ENCODE measurements around the gene FETUB. TPM values are rescaled to one million over a fixed set of nuclear protein-coding genes. Genes with fewer than 3 reads are reported as not detected.
"Not testable (repeated sequence)": the region's sequence is repeated elsewhere in the genome, so short reads cannot be mapped to it uniquely, and the experiment has no call there.

Gene FETUB
- total RNA-seq, 4 donors from 2014 or later = not detected

GRCh38 chr3:186671051-186671450 is 30.9 kb downstream of the FETUB start:
- TF ChIP-seq POLR2A (IDR thresholded peaks at IDR 0.05) = no peak
- TF ChIP-seq, protein P1, sequence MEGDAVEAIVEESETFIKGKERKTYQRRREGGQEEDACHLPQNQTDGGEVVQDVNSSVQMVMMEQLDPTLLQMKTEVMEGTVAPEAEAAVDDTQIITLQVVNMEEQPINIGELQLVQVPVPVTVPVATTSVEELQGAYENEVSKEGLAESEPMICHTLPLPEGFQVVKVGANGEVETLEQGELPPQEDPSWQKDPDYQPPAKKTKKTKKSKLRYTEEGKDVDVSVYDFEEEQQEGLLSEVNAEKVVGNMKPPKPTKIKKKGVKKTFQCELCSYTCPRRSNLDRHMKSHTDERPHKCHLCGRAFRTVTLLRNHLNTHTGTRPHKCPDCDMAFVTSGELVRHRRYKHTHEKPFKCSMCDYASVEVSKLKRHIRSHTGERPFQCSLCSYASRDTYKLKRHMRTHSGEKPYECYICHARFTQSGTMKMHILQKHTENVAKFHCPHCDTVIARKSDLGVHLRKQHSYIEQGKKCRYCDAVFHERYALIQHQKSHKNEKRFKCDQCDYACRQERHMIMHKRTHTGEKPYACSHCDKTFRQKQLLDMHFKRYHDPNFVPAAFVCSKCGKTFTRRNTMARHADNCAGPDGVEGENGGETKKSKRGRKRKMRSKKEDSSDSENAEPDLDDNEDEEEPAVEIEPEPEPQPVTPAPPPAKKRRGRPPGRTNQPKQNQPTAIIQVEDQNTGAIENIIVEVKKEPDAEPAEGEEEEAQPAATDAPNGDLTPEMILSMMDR (IDR thresholded peaks at IDR 0.05) = no peak
- no peak for DNase-seq
- no peaks in the 10 kb centered on the region for H3K36me3 ChIP-seq
- H3K9me3 ChIP-seq = no peaks in the 10 kb centered on the region
- no peaks in the 10 kb centered on the region for H3K4me1 ChIP-seq
- H3K27ac ChIP-seq = no peak overlapping the region
- no peak overlapping the region for H3K4me3 ChIP-seq
- H3K27me3 ChIP-seq = no peaks in the 10 kb centered on the region

- DNase-seq = no peak
- no peak overlapping the region for H3K27ac ChIP-seq
- no peaks in the 10 kb centered on the region for H3K9me3 ChIP-seq
- H3K27me3 ChIP-seq = no peaks in the 10 kb centered on the region
- H3K4me1 ChIP-seq = no peaks in the 10 kb centered on the region
- no peak for TF ChIP-seq POLR2A (IDR thresholded peaks at IDR 0.05)
- TF ChIP-seq, protein P1 (IDR thresholded peaks at IDR 0.05) = no peak
- no peak overlapping the region for H3K4me3 ChIP-seq
- no peaks in the 10 kb centered on the region for H3K36me3 ChIP-seq
Measured at GRCh38 chr3:186678604-186679003, 38.4 kb downstream of the FETUB start.

DNA sequence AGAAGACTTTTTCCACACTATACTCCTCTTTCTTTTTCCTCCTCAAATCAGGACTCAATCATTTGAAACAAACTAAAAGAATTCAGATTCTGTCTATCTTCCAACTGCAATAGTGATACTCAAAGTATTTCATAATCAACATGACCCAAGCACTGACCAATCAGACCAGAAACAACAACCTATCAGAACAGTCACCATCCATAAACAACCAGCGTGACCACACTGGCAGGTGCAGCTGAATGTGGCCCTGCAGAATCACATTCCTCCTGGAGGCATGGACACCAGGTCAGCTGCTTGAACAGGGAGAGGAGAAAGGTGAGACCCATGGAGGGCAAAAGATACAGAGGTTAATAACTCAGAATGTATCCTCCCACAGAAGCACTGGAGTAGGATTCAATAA is 39.0 kb downstream of the FETUB start:
- Histone ChIP-seq H3K9me3 (no peaks in the 10 kb centered on the region), H3K27ac (no peak overlapping the region), H3K27me3 (no peaks in the 10 kb centered on the region), H3K4me3 (no peak overlapping the region), H3K4me1 (no peaks in the 10 kb centered on the region), H3K36me3 (no peaks in the 10 kb centered on the region)
- TF ChIP-seq POLR2A (IDR thresholded peaks at IDR 0.05) = no peak
- TF ChIP-seq, protein P1 (IDR thresholded peaks at IDR 0.05) = no peak
- no peak for DNase-seq

GRCh38 chr3:186680869-186681268 is 40.7 kb downstream of the FETUB start:
- Histone ChIP-seq H3K27me3 (no peaks in the 10 kb centered on the region), H3K36me3 (no peaks in the 10 kb centered on the region), H3K4me3 (no peak overlapping the region), H3K4me1 (no peaks in the 10 kb centered on the region), H3K9me3 (peaks cover 0 to 6% (median 0%) of the 10 kb centered on the region in 4 donors), H3K27ac (no peak overlapping the region)
- DNase-seq = no peak
- TF ChIP-seq POLR2A (IDR thresholded peaks at IDR 0.05) = no peak
- TF ChIP-seq, protein P1 (IDR thresholded peaks at IDR 0.05) = no peak

GRCh38 chr3:186682812-186683211 is 42.6 kb downstream of the FETUB start:
- H3K4me3 ChIP-seq = no peak overlapping the region
- no peak for DNase-seq
- no peaks in the 10 kb centered on the region for H3K4me1 ChIP-seq
- H3K27ac ChIP-seq = no peak overlapping the region
- TF ChIP-seq, protein P1 (IDR thresholded peaks at IDR 0.05) = no peak
- no peak for TF ChIP-seq POLR2A (IDR thresholded peaks at IDR 0.05)
- H3K9me3 ChIP-seq = peaks cover 0 to 6% (median 0%) of the 10 kb centered on the region in 4 donors
- H3K36me3 ChIP-seq = no peaks in the 10 kb centered on the region
- no peaks in the 10 kb centered on the region for H3K27me3 ChIP-seq

DNA sequence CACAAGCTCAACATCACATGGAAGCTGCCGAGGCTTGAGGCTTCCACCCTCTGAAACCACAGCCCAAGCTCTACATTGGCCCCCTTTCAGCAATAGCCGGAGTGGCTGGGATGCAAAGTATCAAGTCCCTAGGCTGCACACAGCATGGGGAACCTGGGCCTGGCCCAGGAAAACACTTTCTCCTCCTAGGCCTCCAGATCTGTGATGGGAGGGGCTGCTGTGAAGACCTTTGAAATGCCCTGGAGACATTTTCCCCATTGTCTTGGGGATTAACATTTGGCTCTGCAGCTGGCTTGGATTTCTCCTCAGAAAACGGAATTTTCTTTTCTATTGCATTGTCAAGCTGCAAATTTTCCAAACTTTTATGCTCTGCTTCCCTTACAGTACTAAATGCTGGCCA is 43.8 kb downstream of the FETUB start:
- no peaks in the 10 kb centered on the region for H3K36me3 ChIP-seq
- no peak overlapping the region for H3K4me3 ChIP-seq
- no peak overlapping the region for H3K27ac ChIP-seq
- no peaks in the 10 kb centered on the region for H3K4me1 ChIP-seq
- peaks cover 0 to 6% (median 0%) of the 10 kb centered on the region in 4 donors for H3K9me3 ChIP-seq
- no peaks in the 10 kb centered on the region for H3K27me3 ChIP-seq
- TF ChIP-seq POLR2A (IDR thresholded peaks at IDR 0.05) = no peak
- TF ChIP-seq, protein P1 (IDR thresholded peaks at IDR 0.05) = no peak
- DNase-seq = no peak

DNA sequence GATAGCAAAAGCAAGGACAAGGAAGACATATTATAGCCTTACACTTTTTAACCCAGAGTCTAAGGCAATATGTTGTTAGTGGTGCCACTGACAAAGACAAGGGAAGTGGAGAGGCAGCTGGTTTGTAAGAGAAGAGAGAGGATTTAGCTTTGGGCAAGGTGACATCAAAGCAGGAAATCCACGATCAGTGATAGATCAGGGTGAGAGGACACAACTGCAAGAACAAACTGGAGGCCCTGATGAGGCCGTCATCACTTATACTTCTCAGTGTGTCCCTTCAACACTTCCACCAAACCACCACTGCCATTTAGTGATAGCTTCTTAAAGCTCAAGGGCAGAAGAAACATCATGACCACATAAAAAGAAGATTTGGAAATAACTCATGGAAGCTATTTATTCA is 46.3 kb downstream of the FETUB start:
- not testable (repeated sequence) for H3K4me3 ChIP-seq, H3K9me3 ChIP-seq, H3K4me1 ChIP-seq, DNase-seq, H3K36me3 ChIP-seq, H3K27ac ChIP-seq, H3K27me3 ChIP-seq

All from Peyer's patch (tissue), 4 donors.